HepG2 (cell line): ENCODE results near the gene DESI2. TPM values are rescaled to one million over a fixed set of nuclear protein-coding genes. Genes with fewer than 3 reads are reported as not detected.

Experiments used
- CSRNP1 ChIP-seq: sonication (generic); formaldehyde crosslinking; IDR thresholded peaks from 2 replicates; pipeline ENCODE4 v1.8.1; 2023; ENCODE audit warnings: mild to moderate bottlenecking, missing genetic modification reagents
- GLI4 ChIP-seq: sonication (generic); formaldehyde crosslinking; IDR thresholded peaks from 2 replicates; pipeline ENCODE4 v1.5.1; 2020; ENCODE audit warnings: missing genetic modification reagents, mild to moderate bottlenecking, moderate library complexity, borderline replicate concordance
- HINFP ChIP-seq: sonication (generic); formaldehyde crosslinking; IDR thresholded peaks from 2 replicates; pipeline ENCODE4 v1.4.0; 2020; ENCODE audit warnings: low read depth, mild to moderate bottlenecking, missing genetic modification reagents
- KDM5B ChIP-seq: sonication (generic); formaldehyde crosslinking; IDR thresholded peaks from 2 replicates; pipeline ENCODE4 v1.4.0; 2020; ENCODE audit warnings: missing genetic modification reagents, mild to moderate bottlenecking, borderline replicate concordance
- MAFF ChIP-seq: IDR thresholded peaks from 2 replicates; pipeline ENCODE4 v1.6.1; 2011; ENCODE audit warnings: low read depth, low read length, improper control_type of control experiment
- MAX ChIP-seq: IDR thresholded peaks from 2 replicates; pipeline ENCODE4 v1.6.1; 2012; ENCODE audit warnings: inconsistent platforms
- MED1 ChIP-seq: sonication (generic); formaldehyde crosslinking; IDR thresholded peaks from 2 replicates; pipeline ENCODE4 v1.4.0; 2020; ENCODE audit warnings: missing genetic modification reagents
- MEF2D ChIP-seq: sonication (generic); formaldehyde crosslinking; IDR thresholded peaks from 2 replicates; pipeline ENCODE4 v1.5.1; 2020; ENCODE audit warnings: mild to moderate bottlenecking, missing genetic modification reagents
- MXI1 ChIP-seq: IDR thresholded peaks from 3 replicates; pipeline ENCODE4 v1.6.1; 2012; ENCODE audit warnings: low read depth, low read length, inconsistent platforms, borderline replicate concordance
- NFKB2 ChIP-seq: sonication (generic); formaldehyde crosslinking; IDR thresholded peaks from 2 replicates; pipeline ENCODE4 v1.4.0; 2020; ENCODE audit warnings: missing genetic modification reagents, borderline replicate concordance
- NONO ChIP-seq, 2 experiments: fragments of 450-650 bp in 1 of 2; sonication (generic) in 1 of 2; formaldehyde crosslinking in 1 of 2; IDR thresholded peaks in 1 of 2; conservative IDR thresholded peaks in 1 of 2; 2 replicates each; pipeline versions ENCODE4 v1.6.1 to v1.8.0; 2017 to 2022; ENCODE audit warnings: mild to moderate bottlenecking in 1 of 2, missing genetic modification reagents in 1 of 2, moderate library complexity in 1 of 2
- SP2 ChIP-seq: sonication (generic); formaldehyde crosslinking; IDR thresholded peaks from 2 replicates; pipeline ENCODE4 v1.5.1; 2020; ENCODE audit warnings: mild to moderate bottlenecking, missing genetic modification reagents
- ZBED4 ChIP-seq: sonication (generic); formaldehyde crosslinking; IDR thresholded peaks from 2 replicates; pipeline ENCODE4 v1.4.0; 2020; ENCODE audit warnings: missing genetic modification reagents, borderline replicate concordance
- ZBTB7A ChIP-seq: sonication (generic); formaldehyde crosslinking; IDR thresholded peaks from 2 replicates; pipeline ENCODE4 v1.8.0; 2022; ENCODE audit warnings: mild to moderate bottlenecking, missing genetic modification reagents
- ZNF235 ChIP-seq: sonication (generic); formaldehyde crosslinking; IDR thresholded peaks from 2 replicates; pipeline ENCODE4 v1.8.1; 2023; ENCODE audit warnings: mild to moderate bottlenecking, missing genetic modification reagents, borderline replicate concordance
- ZNF44 ChIP-seq: sonication (generic); formaldehyde crosslinking; IDR thresholded peaks from 2 replicates; pipeline ENCODE4 v1.5.1; 2020; ENCODE audit warnings: mild to moderate bottlenecking, missing genetic modification reagents
- ZNF572 ChIP-seq: sonication (generic); formaldehyde crosslinking; IDR thresholded peaks from 2 replicates; pipeline ENCODE4 v1.5.1; 2020; ENCODE audit warnings: mild to moderate bottlenecking, missing genetic modification reagents
- ZNF639 ChIP-seq: conservative IDR thresholded peaks from 2 replicates; pipeline ENCODE4 v1.6.1; 2018; ENCODE audit warnings: missing genetic modification reagents
- ZNF816 ChIP-seq: sonication (generic); formaldehyde crosslinking; IDR thresholded peaks from 2 replicates; pipeline ENCODE4 v1.8.0; 2022; ENCODE audit warnings: missing genetic modification reagents, mild to moderate bottlenecking, borderline replicate concordance
- polyA plus RNA-seq, 8 experiments: library from polyadenylated mRNA; depleted of rRNA in 3 of 8; stranded (reverse) in 7 of 8; unstranded in 1 of 8; fragments of >200 nt; fragmentation: Illumina TruSeq in 4 of 8; extraction: Trizol in 4 of 8; gene quantifications; 2 replicates each; pipeline versions ENCODE4 v1.2.1 to v1.2.3, GENCODE V29; 2011 to 2016; ENCODE audit warnings: low read depth in 4 of 8, missing spikeins in 1 of 8, mixed read lengths in 1 of 8; ENCODE audit not compliant: insufficient read depth in 1 of 8
- total RNA-seq, 5 experiments: library from RNA; depleted of rRNA; stranded (reverse); fragments of >200 nt; fragmentation: Illumina TruSeq; extraction: Trizol; gene quantifications; 2 replicates each; pipeline ENCODE4 v1.2.3, GENCODE V29; 2016; ENCODE audit warnings: low read depth in 1 of 5

The DESI2 gene
- total and polyA plus RNA-seq, 2 of the 13 experiments (the other 11 are each of a cell fraction or from before 2014, with no cell fraction given) = 23.1 to 42.2 TPM

- TF ChIP-seq HINFP (CRISPR knock-in tag) (peak; percentile 54; the same call in 1 of the 2 replicates), CSRNP1 (CRISPR knock-in tag) (0 out of 2 replicates have a peak, but pooled peaks have one; percentile 74), GLI4 (no peak), ZNF44 (CRISPR knock-in tag) (no peak), MAFF (no peak), SP2 (peak; percentile 33; the same call in 1 of the 2 replicates), MAX (peak; percentile 78), MED1 (CRISPR knock-in tag) (peak; percentile 45), ZBED4 (CRISPR knock-in tag) (peak; percentile 73; the same call in 1 of the 2 replicates), KDM5B (peak; percentile 74; the same call in 1 of the 2 replicates), NFKB2 (CRISPR knock-in tag) (peak; percentile 16; the same call in 1 of the 2 replicates), ZNF816 (CRISPR knock-in tag) (peak; percentile 82; the same call in 1 of the 2 replicates), ZNF572 (no peak), MEF2D (CRISPR knock-in tag) (peak; percentile 26; the same call in 1 of the 2 replicates), ZNF639 (CRISPR knock-in tag) (peak; percentile 77; the same call in 1 of the 2 replicates), ZNF235 (CRISPR knock-in tag) (0 out of 2 replicates have a peak, but pooled peaks have one; percentile 83), MXI1 (peak; percentile 68; the same call in 1 of the 3 replicates), NONO (IDR thresholded peaks at IDR 0.05) (no peak), NONO (CRISPR knock-in tag; conservative IDR thresholded peaks at IDR 0.05) (peak; percentile 41; the same call in 1 of the 2 replicates), ZBTB7A (CRISPR knock-in tag) (no peak)
Measured at GRCh38 chr1:244652623-244653438, at the start of gene DESI2 (continued).
